Fibroblast of gingiva (primary cell): ENCODE data around the gene CDHR5.
"Not testable (repeated sequence)": the region's sequence is repeated elsewhere in the genome, so short reads cannot be mapped to it uniquely, and the experiment has no call there.

Experiments used
- DNase-seq: peaks from one replicate; pipeline ENCODE4 v3.0.0-alpha.2; 2011; ENCODE audit warnings: low read depth

The CDHR5 gene

GRCh38 chr11:584287-584686 lies 40.5 kb downstream of the CDHR5 start:
- DNase-seq: no peak

GRCh38 chr11:581752-582151 lies 43.0 kb downstream of the CDHR5 start:
- no peak for DNase-seq

- no peak for DNase-seq
Observed at GRCh38 chr11:581342-581741, 43.4 kb downstream of the CDHR5 start.

GRCh38 chr11:579830-580601 lies 44.7 kb downstream of the CDHR5 start:
- DNase-seq: no peak

- no peak for DNase-seq
Observed at GRCh38 chr11:578276-579035, 46.3 kb downstream of the CDHR5 start.

GRCh38 chr11:577611-577894 lies 47.2 kb downstream of the CDHR5 start:
- no peak for DNase-seq

- no peak for DNase-seq
Observed at GRCh38 chr11:576811-577610, 47.7 kb downstream of the CDHR5 start.

DNA sequence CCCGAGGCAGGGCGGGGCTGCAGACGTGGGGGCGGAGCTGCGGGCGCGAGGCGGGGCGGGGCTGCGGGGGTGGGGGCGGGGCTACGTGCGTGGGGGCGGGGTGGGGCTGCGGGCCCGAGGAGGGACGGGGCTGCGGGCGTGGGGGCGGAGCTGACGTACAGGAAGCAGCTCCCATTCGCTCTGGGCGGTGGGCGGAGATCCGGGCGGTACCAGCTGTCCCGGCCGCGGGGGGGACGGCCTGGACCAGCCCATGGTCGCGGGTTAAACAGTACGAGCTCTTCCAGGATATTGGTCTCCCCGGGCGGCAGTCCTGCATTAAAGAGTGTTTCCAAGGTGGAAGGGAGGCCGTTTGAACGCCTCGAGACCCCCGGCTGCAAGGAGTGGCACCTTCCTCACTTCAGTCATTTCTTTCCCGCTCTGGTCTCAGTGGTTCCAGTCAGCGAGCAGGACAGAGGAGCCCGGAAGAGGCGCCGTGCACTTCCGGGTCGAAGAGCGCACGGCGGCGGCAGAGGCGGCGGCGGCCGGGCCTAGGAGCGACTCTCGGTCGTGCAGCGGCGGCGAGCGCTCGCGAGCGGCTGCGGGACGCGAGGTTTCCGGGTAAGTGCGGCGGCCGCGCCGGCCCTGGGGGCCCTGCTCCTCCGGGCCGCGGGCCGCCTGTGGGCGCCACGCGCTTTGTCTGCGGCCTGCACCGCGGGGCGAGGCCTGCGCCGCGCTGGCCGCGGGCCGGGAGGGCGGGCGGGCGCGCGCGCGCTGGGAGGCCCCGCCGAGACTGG lies 48.6 kb downstream of the CDHR5 start, which contains the start of gene PHRF1:
TSS of gene PHRF1 (plus strand) at position 475 of the 773 bp plus-strand sequence. CDS start 5,043 bp downstream, outside the sequence.
- DNase-seq: peak; percentile 95

GRCh38 chr11:575313-575995 lies 49.3 kb downstream of the CDHR5 start:
- DNase-seq: peak; percentile 21

- DNase-seq: no peak
Observed at GRCh38 chr11:574632-575312, 50.0 kb downstream of the CDHR5 start.

DNA sequence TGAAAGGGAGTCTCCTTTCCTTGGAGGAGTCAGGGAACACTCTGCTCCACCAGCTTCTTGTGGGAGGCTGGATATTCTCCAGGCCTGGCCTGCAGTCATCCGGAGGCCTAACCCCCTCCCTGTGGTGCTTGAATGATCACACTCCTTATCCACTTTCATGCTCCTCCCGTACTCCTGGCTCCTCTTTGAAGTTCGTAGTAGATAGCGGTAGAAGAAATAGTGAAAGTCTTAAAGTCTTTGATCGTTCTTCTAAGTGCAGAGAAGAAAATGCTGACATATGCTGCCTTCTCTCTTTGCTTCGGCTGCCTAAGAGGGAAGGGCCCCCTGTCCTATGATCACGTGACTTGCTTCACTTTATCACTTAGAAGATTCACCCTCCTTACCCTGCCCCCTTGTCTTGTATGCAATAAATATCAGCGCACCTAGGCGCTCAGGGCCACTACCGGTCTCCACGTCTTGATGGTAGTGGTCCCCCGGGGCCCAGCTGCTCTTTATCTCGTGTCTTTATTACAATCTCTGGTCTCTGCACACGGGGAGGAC lies 50.7 kb downstream of the CDHR5 start:
- not testable (repeated sequence) for DNase-seq

DNA sequence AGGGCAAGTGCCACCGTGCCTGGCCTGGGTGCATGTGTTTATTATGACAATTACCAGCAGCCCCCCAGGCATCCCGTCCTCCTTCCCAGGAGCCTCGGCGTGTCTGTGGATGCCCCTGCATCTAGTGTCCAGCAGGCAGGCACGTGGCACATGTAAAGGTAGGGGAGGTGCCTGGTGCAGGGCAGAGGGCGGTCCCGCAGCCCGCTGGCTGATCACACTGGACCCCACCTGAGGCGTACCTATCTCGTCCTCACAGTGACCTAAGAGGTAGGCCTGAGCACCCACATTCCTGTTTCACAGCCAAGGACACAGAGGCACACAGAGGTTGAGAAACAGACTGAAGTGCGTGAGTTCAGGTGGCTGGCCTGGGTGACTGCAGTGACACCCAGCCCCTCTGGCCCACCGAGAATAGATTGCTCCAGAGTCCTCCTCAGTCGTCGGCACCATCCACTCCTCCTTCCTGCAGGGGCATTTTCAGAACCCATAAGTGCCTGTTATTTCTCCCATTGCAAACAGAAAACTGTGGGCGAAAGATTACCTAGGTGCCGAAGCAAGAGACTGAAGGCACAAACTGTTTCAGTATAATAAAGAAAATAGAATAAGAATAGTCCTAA lies 51.5 kb downstream of the CDHR5 start:
- no peak for DNase-seq

DNA sequence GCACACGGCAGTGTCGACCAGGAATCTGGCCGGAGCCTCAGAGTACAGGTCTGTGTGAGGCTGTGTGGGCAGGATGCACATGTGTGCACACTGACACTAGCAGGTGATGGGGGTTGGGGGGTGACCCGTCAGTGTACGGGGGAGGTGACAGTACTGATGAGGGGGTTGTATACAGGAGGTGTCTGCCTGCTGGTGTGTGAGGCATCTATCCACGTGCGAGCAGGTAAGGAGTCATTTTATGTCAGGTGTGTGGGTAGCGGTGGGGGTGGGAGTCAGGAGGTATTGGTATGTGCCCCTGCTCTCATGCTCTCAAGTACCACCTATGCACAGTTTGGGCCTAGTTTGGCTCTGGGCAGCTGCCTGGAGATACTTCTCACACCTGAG lies 53.0 kb downstream of the CDHR5 start:
- no peak for DNase-seq

DNA sequence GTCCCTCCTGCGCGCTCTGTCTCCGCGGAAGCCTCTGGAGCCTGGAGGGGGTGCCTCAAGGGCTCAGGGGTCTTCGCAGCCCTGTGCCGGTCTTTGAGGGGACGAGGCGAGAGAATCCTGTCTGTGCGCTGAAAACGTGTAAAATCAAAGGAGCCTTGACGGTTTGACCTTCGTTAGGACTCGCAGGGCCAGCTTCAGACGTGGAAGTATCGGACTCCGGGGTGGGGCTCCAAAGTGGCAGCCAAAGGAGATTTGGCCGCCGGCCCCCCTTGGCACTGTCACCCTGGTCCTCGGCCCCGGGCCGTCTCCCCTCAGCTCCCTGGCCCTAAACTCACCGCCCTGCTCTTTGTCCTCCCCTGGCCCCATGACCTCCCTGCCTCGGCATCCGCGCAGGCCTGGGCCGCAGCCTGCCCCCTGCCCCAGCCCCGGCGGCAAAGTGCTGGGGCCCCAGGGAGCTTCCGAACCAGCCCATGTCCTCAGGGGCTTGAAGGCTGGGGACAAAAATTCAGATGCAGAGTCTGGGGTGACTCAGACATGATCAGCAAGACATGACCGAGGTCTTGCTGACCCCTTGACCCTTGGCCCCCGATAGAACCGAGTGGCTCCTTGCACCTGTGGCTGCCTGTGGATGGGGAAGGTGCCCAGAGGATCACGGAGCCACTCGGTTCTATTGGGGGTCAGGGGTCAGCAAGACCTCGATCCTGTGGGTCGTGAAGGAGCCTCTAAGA lies 55.4 kb downstream of the CDHR5 start:
- no peak for DNase-seq

DNA sequence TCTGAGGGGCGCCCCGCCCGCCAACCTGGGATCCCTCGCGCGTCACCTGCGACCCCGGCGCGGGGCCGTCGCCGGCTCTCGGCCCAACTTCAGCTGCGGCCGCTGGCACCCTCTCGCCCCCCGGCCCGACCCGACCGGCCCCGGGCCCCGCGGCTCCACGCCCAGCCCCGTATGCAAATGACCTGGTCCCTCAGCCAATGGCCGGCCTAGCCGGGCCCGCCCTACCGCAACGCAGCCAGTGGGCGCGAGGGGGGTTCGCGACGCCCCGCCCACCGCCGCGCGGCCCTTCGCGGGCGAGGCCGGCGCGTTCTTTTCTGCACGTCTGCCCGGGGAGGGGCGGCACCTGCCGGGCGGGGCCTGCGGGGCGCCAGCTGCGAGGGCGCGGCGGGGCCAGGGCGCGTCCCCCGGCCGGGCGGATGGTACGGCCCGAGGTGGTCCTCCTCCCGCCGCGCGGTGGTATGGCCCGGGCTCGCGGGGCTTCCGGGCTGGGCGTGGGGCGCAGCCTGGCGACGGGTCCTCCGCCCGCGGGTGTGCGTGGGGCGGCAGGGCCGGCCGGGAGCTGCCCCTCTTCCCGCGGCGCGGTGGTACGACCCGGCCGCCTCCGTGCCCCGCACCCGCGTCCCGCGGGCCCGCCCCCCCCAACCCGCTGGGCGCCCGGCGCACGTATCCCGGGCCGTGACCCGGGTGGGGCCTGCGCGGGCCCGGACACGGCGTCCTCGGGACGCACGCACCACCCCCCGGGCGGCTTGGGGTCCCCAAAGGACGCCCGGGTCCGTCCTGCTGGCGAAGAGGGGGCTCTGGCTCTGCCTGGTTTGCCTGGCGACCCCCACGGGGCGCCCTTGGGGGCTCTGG lies 56.2 kb downstream of the CDHR5 start:
- peak; percentile 89 for DNase-seq

DNA sequence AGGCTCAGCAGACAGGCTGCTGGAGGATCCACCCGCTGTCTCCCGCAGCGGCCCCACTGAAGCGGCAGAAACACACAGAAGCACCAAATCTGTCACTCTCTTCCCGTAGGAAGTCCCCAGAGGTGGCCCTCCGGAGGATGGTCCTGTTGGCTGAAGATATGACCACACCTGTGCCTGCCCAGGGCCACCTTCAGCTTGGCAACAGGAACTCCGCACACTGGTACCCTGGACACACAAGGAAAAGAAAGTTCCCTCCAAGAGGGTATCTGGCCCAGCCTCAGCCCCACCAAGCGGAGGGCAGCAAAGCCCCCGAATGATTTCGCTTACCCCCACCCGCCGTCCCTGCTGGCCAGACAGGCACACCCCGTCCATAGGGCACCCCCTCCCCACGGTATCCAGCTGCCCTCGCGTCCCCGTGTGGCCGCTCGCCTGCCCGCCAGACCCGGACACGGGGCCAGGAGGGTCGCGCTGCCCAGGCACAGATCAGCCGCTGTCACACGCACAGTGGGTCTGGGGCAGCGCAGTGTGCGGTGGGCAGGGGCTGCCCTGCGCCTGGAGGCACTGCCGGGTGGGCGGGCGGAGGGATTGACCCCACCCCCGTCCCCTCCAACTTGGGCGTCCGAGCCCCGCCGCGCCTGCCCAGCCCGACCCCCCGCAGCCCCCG lies 57.0 kb downstream of the CDHR5 start:
- no peak for DNase-seq

- DNase-seq: no peak
Observed at GRCh38 chr11:567011-567628, 57.6 kb downstream of the CDHR5 start.
